ENCODE data around the gene PROS1.
"Not testable (repeated sequence)": the region's sequence is repeated elsewhere in the genome, so short reads cannot be mapped to it uniquely, and the experiment has no call there.

Gene PROS1

GRCh38 chr3:93969997-93970396 lies 3.7 kb downstream of the PROS1 start:
- Histone ChIP-seq H3K36me3 (ENCODE audit: control insufficient read depth in 2 of 2, insufficient read depth in 2 of 2, low read length in 2 of 2) (no peaks in the 10 kb centered on the region), H3K4me1 (ENCODE audit: control insufficient read depth, insufficient read depth, low read length) (no peaks in the 10 kb centered on the region), H3K9ac (ENCODE audit: low read length in 2 of 2) (no peak overlapping the region), H3K9me3 (ENCODE audit: control insufficient read depth in 2 of 2, low read length in 2 of 2) (no peaks in the 10 kb centered on the region), H3K27me3 (ENCODE audit: control insufficient read depth in 1 of 2, insufficient read depth in 2 of 2, low read length in 2 of 2) (no peaks in the 10 kb centered on the region), H3K4me3 (ENCODE audit: low read length in 2 of 2) (no peak overlapping the region), H3K27ac (ENCODE audit: low read length) (no peak overlapping the region)

GRCh38 chr3:93969443-93969842 lies 4.3 kb downstream of the PROS1 start:
- Histone ChIP-seq H3K27me3 (ENCODE audit: control insufficient read depth in 1 of 2, insufficient read depth in 2 of 2, low read length in 2 of 2) (no peaks in the 10 kb centered on the region), H3K4me3 (ENCODE audit: low read length in 2 of 2) (no peak overlapping the region), H3K36me3 (ENCODE audit: control insufficient read depth in 2 of 2, insufficient read depth in 2 of 2, low read length in 2 of 2) (no peaks in the 10 kb centered on the region), H3K9ac (ENCODE audit: low read length in 2 of 2) (no peak overlapping the region), H3K27ac (ENCODE audit: low read length) (no peak overlapping the region), H3K4me1 (ENCODE audit: control insufficient read depth, insufficient read depth, low read length) (no peaks in the 10 kb centered on the region), H3K9me3 (ENCODE audit: control insufficient read depth in 2 of 2, low read length in 2 of 2) (no peaks in the 10 kb centered on the region)

- not testable (repeated sequence) for H3K36me3 ChIP-seq (ENCODE audit: control insufficient read depth in 2 of 2, insufficient read depth in 2 of 2, low read length in 2 of 2); H3K4me3 ChIP-seq (ENCODE audit: low read length in 2 of 2); H3K27ac ChIP-seq (ENCODE audit: low read length); H3K9ac ChIP-seq (ENCODE audit: low read length in 2 of 2); H3K4me1 ChIP-seq (ENCODE audit: control insufficient read depth, insufficient read depth, low read length); H3K9me3 ChIP-seq (ENCODE audit: control insufficient read depth in 2 of 2, low read length in 2 of 2); H3K27me3 ChIP-seq (ENCODE audit: control insufficient read depth in 1 of 2, insufficient read depth in 2 of 2, low read length in 2 of 2)
Observed at GRCh38 chr3:93965106-93965505, 8.6 kb downstream of the PROS1 start.

- Histone ChIP-seq H3K27ac (ENCODE audit: low read length) (no peak overlapping the region), H3K36me3 (ENCODE audit: control insufficient read depth in 2 of 2, insufficient read depth in 2 of 2, low read length in 2 of 2) (no peaks in the 10 kb centered on the region), H3K9me3 (ENCODE audit: control insufficient read depth in 2 of 2, low read length in 2 of 2) (no peaks in the 10 kb centered on the region), H3K9ac (ENCODE audit: low read length in 2 of 2) (no peak overlapping the region), H3K27me3 (ENCODE audit: control insufficient read depth in 1 of 2, insufficient read depth in 2 of 2, low read length in 2 of 2) (no peaks in the 10 kb centered on the region), H3K4me3 (ENCODE audit: low read length in 2 of 2) (no peak overlapping the region), H3K4me1 (ENCODE audit: control insufficient read depth, insufficient read depth, low read length) (no peaks in the 10 kb centered on the region)
Observed at GRCh38 chr3:93962798-93963197, 10.9 kb downstream of the PROS1 start.

- no peaks in the 10 kb centered on the region for H3K9me3 ChIP-seq (ENCODE audit: control insufficient read depth in 2 of 2, low read length in 2 of 2)
- H3K9ac ChIP-seq (ENCODE audit: low read length in 2 of 2): no peak overlapping the region
- H3K4me3 ChIP-seq (ENCODE audit: low read length in 2 of 2): no peak overlapping the region
- no peaks in the 10 kb centered on the region for H3K36me3 ChIP-seq (ENCODE audit: control insufficient read depth in 2 of 2, insufficient read depth in 2 of 2, low read length in 2 of 2)
- H3K27me3 ChIP-seq (ENCODE audit: control insufficient read depth in 1 of 2, insufficient read depth in 2 of 2, low read length in 2 of 2): no peaks in the 10 kb centered on the region
- H3K4me1 ChIP-seq (ENCODE audit: control insufficient read depth, insufficient read depth, low read length): no peaks in the 10 kb centered on the region
- no peak overlapping the region for H3K27ac ChIP-seq (ENCODE audit: low read length)
Observed at GRCh38 chr3:93961489-93961888, 12.2 kb downstream of the PROS1 start.

- no peaks in the 10 kb centered on the region for H3K27me3 ChIP-seq (ENCODE audit: control insufficient read depth in 1 of 2, insufficient read depth in 2 of 2, low read length in 2 of 2)
- H3K4me3 ChIP-seq (ENCODE audit: low read length in 2 of 2): no peak overlapping the region
Observed at GRCh38 chr3:93961026-93961425, 12.7 kb downstream of the PROS1 start.

GRCh38 chr3:93949958-93950357 lies 23.7 kb downstream of the PROS1 start:
- not testable (repeated sequence) for H3K9me3 ChIP-seq (ENCODE audit: control insufficient read depth in 2 of 2, low read length in 2 of 2); H3K4me1 ChIP-seq (ENCODE audit: control insufficient read depth, insufficient read depth, low read length); H3K36me3 ChIP-seq (ENCODE audit: control insufficient read depth in 2 of 2, insufficient read depth in 2 of 2, low read length in 2 of 2); H3K9ac ChIP-seq (ENCODE audit: low read length in 2 of 2); H3K27ac ChIP-seq (ENCODE audit: low read length); H3K4me3 ChIP-seq (ENCODE audit: low read length in 2 of 2); H3K27me3 ChIP-seq (ENCODE audit: control insufficient read depth in 1 of 2, insufficient read depth in 2 of 2, low read length in 2 of 2)

More at GRCh38 chr3:93961026-93961425, 12.7 kb downstream of the PROS1 start:
- H3K27ac ChIP-seq (ENCODE audit: low read length): no peak overlapping the region
- no peaks in the 10 kb centered on the region for H3K4me1 ChIP-seq (ENCODE audit: control insufficient read depth, insufficient read depth, low read length)
- H3K9ac ChIP-seq (ENCODE audit: low read length in 2 of 2): no peak overlapping the region
- no peaks in the 10 kb centered on the region for H3K36me3 ChIP-seq (ENCODE audit: control insufficient read depth in 2 of 2, insufficient read depth in 2 of 2, low read length in 2 of 2)
- H3K9me3 ChIP-seq (ENCODE audit: control insufficient read depth in 2 of 2, low read length in 2 of 2): no peaks in the 10 kb centered on the region

- not testable (repeated sequence) for H3K27me3 ChIP-seq (ENCODE audit: control insufficient read depth in 1 of 2, insufficient read depth in 2 of 2, low read length in 2 of 2); H3K36me3 ChIP-seq (ENCODE audit: control insufficient read depth in 2 of 2, insufficient read depth in 2 of 2, low read length in 2 of 2); H3K9me3 ChIP-seq (ENCODE audit: control insufficient read depth in 2 of 2, low read length in 2 of 2); H3K9ac ChIP-seq (ENCODE audit: low read length in 2 of 2); H3K4me1 ChIP-seq (ENCODE audit: control insufficient read depth, insufficient read depth, low read length); H3K4me3 ChIP-seq (ENCODE audit: low read length in 2 of 2); H3K27ac ChIP-seq (ENCODE audit: low read length)
Observed at GRCh38 chr3:93937485-93937884, 36.2 kb downstream of the PROS1 start.

- H3K36me3 ChIP-seq (ENCODE audit: control insufficient read depth in 2 of 2, insufficient read depth in 2 of 2, low read length in 2 of 2): no peaks in the 10 kb centered on the region
- H3K9me3 ChIP-seq (ENCODE audit: control insufficient read depth in 2 of 2, low read length in 2 of 2): no peaks in the 10 kb centered on the region
- H3K27me3 ChIP-seq (ENCODE audit: control insufficient read depth in 1 of 2, insufficient read depth in 2 of 2, low read length in 2 of 2): no peaks in the 10 kb centered on the region
- no peaks in the 10 kb centered on the region for H3K4me1 ChIP-seq (ENCODE audit: control insufficient read depth, insufficient read depth, low read length)
- H3K9ac ChIP-seq (ENCODE audit: low read length in 2 of 2): no peak overlapping the region
- no peak overlapping the region for H3K27ac ChIP-seq (ENCODE audit: low read length)
- no peak overlapping the region for H3K4me3 ChIP-seq (ENCODE audit: low read length in 2 of 2)
Observed at GRCh38 chr3:93936549-93936948, 37.1 kb downstream of the PROS1 start.

- Histone ChIP-seq H3K27me3 (ENCODE audit: control insufficient read depth in 1 of 2, insufficient read depth in 2 of 2, low read length in 2 of 2) (no peaks in the 10 kb centered on the region), H3K4me1 (ENCODE audit: control insufficient read depth, insufficient read depth, low read length) (no peaks in the 10 kb centered on the region), H3K27ac (ENCODE audit: low read length) (no peak overlapping the region), H3K4me3 (ENCODE audit: low read length in 2 of 2) (no peak overlapping the region), H3K36me3 (ENCODE audit: control insufficient read depth in 2 of 2, insufficient read depth in 2 of 2, low read length in 2 of 2) (no peaks in the 10 kb centered on the region), H3K9ac (ENCODE audit: low read length in 2 of 2) (no peak overlapping the region), H3K9me3 (ENCODE audit: control insufficient read depth in 2 of 2, low read length in 2 of 2) (no peaks in the 10 kb centered on the region)
Observed at GRCh38 chr3:93934366-93935046, 39.2 kb downstream of the PROS1 start.

- Histone ChIP-seq H3K36me3 (ENCODE audit: control insufficient read depth in 2 of 2, insufficient read depth in 2 of 2, low read length in 2 of 2) (no peaks in the 10 kb centered on the region), H3K9me3 (ENCODE audit: control insufficient read depth in 2 of 2, low read length in 2 of 2) (no peaks in the 10 kb centered on the region), H3K9ac (ENCODE audit: low read length in 2 of 2) (no peak overlapping the region), H3K27ac (ENCODE audit: low read length) (no peak overlapping the region), H3K4me3 (ENCODE audit: low read length in 2 of 2) (no peak overlapping the region), H3K27me3 (ENCODE audit: control insufficient read depth in 1 of 2, insufficient read depth in 2 of 2, low read length in 2 of 2) (no peaks in the 10 kb centered on the region), H3K4me1 (ENCODE audit: control insufficient read depth, insufficient read depth, low read length) (no peaks in the 10 kb centered on the region)
Observed at GRCh38 chr3:93931597-93932229, 42.0 kb downstream of the PROS1 start.
